GM18499 (cell line): ENCODE measurements around the gene RPS3.
"Not testable (repeated sequence)": the region's sequence is repeated elsewhere in the genome, so short reads cannot be mapped to it uniquely, and the experiment has no call there.

Experiments used
- ATAC-seq: cut with Tn5 transposase; IDR thresholded peaks from one replicate; pipeline ENCODE4 v1.9.1; 2021; ENCODE audit warnings: moderate number of reproducible peaks; ENCODE audit not compliant: insufficient read depth, unreplicated experiment

Gene RPS3

DNA sequence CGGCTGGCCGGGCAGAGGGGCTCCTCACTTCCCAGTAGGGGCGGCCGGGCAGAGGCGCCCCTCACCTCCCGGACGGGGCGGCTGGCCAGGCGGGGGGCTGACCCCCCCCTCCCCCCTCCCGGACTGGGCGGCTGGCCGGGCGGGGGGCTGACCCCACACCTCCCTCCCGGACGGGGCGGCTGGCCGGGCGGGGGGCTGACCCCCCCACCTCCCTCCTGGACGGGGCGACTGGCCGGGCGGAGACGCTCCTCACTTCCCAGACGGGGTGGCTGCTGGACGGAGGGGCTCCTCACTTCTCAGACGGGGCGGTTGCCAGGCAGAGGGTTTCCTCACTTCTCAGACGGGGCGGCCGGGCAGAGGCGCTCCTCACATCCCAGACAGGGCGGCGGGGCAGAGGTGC lies 10.7 kb downstream of the RPS3 start:
- ATAC-seq = not testable (repeated sequence)

DNA sequence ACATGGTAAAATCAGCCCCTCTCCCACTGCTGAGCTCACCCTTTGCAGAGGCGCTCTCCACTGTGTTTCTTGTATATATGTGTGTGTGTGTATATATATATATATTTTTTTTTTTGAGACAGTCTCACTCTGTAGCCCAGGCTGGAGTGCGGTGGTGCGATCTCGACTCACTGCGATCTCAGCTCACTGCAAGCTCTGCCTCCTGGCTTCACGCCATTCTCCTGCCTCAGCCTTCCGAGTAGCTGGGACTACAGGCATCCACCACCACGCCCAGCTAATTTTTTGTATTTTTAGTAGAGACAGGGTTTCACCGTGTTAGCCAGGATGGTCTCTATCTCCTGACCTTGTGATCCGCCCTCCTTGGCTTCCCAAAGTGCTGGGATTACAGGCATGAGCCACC lies 13.8 kb downstream of the RPS3 start:
- not testable (repeated sequence) for ATAC-seq

DNA sequence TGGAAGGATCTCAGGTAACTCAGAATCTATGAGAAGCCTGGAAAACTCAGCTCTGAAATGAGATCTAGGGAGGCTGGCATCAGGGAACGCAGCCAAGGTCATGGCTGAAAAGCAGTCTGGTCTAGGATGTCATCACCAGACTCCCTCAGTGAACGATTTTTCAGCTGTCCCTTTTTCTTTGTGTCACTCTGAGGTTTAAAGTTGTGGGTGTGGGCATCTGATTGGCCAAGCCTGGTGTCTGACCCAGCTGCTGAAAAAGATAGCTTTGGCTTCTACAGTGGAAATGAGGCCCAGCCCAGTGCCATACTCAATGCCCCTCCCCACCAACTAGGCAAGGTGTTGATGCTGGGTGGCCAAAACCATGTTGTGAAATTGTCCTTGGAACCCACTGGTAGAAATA lies 14.5 kb downstream of the RPS3 start:
- no peak for ATAC-seq

DNA sequence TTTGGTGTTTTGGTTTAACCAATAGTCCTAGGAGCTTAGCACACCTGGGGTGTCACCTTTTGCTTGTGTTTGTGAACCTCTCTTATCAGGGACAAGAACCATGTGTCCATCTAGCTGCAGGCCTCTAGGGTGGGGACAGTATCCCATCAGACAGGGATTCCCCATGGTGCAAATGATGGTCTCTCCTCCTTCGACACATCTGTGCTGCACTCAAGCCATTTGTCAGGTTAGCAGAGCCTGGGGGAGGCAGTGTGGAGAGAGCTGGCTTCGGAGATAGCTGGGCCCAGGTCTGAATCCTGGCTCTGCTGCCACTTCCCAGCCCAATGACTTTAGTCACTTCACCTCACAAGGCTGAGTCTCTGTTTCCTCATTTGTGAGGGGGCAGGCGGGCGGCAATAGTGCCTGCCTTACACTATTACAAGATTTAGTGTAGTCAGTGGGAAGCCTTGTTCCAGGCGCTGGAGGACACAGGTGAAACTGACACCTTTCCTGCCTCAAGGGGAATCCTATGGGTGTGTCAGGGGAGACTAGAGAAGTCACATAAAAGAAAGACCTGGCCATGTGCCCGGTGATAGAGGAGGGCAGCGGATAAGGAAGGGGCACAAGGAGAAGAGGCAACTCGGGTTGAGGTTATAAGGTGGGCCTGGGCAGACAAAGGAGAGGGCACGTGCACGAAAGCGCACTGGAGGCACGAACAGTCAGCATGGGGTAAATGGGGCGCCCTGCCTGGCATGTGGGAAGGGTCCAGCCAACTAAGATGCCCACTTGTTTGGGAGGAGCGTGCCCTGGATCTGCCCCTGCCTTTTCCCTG lies 21.1 kb downstream of the RPS3 start:
- no peak for ATAC-seq

DNA sequence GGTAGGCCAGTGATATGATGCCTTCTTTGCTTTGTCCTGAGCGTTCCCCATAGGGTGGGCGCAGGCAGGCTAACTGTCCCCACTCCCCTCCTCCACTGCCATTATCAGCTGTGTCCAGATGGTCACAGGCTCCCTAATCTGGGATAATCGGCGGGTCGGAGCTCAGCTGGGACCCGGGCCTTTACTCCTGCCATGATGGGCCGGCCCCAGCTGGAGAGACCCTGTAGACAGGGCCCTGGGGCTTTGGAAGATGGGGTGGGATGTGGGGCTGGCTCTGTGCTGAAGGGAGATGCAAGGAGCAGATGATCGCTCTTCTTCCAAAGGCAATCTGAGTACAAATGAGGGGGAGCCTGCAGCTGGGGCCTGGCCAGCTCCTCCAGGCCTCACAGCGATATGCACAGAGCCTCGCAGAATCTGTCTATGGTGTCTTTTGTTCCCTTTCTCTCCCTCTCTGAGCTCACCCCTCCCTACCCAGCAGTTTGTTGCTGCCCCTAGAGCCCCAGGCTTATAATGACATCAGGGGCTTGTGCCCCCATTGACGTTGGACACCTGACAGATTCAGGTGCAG lies 21.8 kb downstream of the RPS3 start:
- no peak for ATAC-seq

DNA sequence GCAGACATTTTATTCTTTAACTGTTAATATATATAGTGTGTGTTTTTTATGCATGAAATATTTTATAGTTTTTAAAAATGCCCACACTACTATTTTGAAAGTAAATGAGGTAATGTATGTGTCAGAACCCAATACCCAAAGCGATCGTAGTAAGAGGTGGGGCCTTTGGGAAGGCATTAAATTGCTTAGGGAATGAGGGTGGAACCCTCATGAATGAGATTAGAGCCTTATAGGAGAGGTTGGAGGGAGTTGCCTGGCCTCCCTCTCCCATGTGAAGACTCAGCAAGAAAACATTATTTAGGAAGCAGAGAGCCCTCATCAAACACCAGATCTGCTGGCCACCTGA lies 22.6 kb downstream of the RPS3 start:
- ATAC-seq = no peak

DNA sequence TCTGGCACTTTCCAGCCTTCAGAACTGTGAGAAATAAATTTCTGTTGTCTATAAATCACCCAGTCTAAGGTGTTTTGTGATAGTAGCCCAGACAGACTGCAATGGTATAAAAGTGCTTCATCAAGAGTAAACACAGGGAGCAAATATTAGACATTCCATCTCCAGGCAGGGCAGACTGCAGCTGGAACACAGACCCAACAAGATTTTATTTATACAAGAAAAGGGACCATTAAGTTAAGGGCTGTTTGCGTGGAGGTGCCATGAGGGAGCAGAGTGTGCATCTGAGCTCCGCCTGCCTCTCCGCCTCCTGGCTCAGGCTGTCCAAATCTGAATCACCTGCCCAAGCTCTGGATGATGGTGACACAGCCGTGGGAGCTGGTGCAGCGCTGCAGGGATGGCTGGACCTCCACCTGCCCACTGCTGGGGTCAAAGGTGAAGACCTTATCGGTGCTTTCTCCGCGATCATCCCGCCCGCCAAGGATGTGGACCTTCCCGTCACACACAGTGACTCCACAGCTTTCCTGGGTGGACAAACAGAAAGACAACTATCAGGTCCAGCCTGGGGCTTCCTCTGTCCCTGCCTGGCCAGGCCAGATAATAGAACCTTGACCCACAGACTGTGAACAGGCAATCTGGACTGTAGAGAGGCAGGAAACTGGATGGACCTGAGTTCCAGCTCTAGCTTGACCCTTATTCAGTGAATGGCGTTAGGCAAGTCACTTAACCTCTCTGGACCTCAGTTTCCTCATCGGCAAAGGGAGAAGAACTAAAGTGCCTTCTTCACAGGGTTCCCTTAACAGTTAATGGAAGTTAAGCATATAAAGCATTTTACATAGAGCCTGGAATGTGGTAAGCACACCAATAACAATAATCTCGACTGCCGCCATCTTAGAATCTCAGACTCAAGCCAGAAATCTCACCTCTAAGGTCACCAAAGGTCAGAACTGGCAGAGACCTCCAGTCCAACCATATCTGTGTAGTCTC lies 23.2 kb downstream of the RPS3 start:
- no peak for ATAC-seq

DNA sequence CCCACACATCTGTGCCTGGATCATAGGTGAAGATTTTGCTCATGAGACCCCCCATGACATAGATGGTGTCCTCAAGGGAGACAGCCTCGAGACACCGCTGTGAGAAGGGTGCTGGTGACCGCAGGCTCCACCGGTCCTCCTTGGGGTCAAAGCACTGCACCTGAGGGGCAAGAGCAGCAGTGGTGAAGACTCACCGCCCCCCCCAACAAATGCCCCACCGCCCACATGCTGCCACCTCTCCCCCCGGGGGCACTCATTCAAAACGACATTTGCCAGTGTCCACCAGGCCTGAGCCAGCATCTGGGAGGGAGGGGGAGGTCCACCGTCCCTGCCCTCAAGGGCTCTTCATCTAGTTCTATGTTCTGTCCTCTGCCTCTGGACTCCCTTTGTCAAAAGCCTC lies 24.4 kb downstream of the RPS3 start:
- ATAC-seq = no peak

DNA sequence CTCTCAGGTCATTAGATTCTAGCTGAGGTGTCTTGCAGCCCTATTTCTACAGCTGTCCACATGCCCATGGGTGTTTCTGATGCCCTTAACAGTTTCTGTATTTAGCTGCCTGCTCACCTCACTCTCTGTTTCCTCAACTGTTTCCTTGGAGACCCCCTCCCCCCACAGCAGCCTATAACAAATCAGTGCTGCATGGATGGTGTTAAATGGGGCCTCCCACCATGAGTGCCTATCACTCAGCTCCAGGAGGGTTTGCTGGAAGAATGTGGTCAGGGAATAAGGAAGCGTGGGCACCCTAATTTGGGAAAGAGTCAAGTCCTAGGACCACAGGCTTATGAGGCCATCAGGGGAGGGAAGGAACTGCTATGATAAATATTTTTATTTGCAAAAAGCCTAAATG lies 25.1 kb downstream of the RPS3 start:
- ATAC-seq = no peak

DNA sequence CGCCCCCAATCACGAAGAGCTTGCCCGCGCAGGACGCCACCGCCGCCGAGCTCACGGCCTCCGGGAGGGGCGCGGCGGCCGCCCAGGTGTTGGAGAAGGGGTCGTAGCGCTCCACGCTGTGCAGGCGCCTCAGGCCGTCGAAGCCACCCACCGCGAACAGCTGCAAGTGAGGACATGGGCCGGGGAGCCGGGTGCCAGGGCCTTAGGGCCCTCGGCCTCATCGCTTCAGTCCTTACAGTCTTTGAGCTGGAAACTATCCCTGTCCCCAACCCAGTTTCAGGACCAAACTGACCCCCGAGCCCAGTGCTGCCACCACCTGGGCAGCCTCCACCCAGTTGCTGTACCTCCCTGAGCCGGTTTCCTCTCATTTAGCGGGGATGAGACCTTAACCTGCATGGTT lies 26.1 kb downstream of the RPS3 start:
- no peak for ATAC-seq

DNA sequence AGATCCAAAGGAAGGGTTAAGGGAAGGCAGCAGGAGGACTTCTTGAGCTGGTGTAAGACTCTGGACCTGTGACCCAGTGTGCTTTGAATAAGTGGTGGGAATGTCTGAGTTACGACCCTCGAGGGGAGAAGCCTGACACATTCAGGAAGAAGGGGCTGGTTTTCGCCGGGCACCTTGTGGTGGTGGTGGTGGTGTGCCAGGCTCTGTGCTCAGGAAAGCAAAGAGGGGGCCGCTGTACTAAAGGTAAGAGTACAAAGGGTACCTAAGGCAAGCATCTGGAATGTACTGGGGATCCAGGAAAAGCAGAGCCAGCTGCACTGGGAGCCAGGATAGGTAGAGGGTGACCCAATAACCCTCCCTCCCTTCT lies 27.4 kb downstream of the RPS3 start:
- ATAC-seq = no peak

DNA sequence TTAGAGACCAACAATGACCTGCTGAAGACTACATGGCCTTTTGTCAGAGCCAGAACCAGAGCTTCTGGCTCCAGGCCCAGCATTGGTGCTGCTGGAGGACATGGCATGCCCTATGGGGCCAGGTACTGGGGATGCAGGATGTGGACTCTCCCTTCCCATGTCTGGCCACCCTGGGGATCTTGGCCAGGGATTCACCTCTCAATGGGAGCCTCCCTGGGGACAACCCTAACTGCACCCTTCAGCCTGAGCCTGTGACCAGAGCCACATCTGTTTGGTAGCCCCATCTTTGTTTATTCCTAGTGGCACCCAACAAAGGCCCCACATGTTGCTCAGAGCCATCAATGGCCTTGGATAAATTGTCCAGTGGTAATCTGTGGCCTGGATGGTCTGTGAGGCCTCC lies 27.9 kb downstream of the RPS3 start:
- ATAC-seq = no peak

DNA sequence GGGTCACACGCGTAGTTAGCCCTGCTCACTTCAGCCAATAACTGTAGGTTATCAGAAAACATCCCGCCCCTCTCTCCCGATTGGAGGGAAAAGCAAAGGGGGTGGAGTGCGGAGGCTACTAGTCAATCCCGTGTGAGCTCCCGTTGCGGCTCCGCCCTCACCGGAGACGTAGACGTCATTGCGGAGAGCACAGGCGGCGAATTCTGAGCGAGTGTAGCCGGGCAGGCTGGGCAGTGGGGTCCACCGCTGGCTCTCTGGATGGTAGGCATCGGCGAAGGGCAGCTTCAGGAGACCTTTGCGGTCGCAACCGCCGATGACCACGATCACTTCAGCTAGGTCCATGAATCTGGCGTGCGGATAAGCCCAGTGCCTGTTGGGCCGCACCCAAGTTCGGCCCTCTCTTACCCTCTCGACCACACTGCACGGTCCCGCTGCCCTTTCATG lies 29.0 kb downstream of the RPS3 start:
- no peak for ATAC-seq

DNA sequence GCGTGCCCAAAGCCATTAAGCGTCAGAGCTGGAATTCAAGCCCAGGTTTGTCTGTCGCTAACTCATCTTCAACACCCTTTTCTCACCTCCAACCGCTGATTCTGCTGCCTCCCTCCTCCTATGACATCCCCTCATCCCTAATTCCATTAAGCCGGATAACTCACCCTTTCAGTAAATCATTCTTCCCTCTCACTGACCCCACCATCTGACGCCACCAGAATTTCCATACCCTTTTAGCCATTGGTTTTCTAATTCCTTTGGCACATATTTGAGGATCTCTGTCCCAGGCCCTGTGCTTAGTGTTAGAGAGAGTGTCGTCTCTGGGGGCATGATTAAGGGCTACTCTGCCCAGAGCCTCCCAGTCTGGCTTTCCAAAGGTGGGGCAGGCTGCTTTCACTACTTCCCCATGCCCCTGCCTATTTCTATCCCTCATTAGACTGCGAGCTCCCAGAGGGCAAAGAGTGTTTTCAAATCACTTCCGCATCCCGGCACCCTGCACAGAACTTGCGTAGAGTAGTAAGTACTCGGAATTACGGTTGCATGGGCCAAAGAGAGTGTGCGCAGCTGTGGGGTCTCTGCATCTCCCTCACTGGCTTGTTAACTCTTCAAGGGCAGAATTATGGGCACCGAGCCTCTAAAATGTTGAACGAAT lies 29.8 kb downstream of the RPS3 start:
- no peak for ATAC-seq

DNA sequence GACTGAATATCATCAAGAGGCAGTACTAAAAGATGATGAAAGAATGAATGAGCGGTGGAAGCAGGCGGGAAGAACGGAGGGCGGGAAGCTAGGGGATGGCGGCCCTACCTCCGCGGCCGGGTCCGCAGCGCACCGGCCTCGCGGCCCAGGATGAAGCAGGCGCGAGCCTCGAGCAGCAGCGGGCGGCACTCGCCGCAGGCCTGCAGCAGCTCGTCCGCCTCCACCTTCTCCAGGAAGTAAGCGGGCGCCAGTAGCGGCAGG lies 30.3 kb downstream of the RPS3 start:
- ATAC-seq = no peak

DNA sequence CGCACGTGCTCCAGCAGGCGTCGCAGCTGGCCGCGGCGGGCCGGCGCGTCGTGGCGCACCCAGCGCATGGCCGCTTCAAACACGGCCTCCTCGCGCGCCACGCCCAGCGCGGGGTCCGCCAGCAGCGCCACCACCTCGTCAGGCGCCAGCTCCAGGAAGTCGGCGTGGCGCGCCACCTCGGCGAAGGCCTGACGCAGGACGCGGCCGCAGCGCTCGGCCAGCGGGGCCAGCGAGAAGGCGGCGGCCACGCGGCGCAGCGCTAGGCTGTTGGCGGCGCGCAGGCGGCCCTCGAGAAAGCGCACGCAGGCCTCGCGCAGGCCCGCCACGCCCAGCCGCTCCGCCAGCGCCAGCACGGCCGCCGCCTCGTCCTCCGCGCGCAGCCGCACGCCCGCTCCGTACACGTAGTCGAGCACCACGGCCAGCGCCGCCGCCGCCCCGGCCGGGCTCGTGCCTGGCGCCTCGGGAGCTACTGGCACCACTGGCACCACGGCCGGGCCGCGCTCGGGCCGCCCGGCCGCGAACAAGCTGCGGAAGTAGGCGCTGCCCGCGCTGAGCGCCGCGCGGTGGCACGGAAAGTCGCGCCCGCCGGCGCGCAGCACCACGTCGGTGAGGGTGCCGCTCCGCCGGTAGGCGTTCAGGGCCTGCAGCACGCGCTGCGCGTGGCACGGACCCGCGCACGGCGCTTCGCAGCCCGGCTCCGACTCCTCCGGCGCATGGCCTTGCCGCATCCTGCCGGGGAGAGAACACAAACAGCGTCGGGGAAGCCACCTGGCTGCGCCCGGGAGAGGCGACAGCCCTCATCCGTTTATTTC lies 30.8 kb downstream of the RPS3 start:
- no peak for ATAC-seq

DNA sequence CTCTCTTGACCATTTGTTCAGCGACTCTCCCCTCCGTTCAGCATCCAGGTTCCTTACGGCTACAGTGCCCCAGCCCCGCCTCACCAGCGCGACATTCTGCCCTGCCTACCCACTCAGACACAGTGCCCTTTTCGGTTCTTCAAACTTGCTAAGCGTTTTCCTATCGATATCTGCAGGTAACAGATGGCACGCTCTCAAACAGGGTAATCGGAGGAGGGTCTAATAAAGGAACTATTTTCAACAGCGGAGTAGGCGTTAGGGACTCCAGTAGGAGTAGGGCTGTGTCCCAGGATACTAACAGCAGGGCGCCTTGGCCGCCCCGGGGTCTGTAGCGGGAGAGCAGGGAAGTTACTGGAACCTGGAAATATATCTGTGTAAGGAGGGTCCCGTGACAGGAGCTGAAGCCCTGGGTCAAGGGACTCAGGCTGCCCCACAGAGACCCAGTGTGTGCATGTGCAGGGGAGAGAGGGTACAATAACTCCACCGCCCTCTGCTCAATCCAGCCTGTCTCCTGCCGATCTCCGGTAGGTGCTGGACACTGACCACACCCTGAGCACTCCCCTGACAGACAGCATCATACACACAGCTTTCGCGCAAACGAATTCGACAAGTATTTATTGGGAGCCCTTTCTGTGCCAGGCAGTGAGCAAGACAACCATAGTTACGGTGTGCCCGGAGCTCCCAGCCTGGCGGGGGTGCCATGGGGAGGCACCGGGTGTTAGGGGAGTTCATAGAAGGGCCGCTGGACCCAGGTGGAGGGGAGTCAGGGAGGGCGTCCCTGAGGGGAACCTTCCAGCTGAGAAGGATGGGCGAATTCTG lies 31.6 kb downstream of the RPS3 start:
- ATAC-seq = no peak

DNA sequence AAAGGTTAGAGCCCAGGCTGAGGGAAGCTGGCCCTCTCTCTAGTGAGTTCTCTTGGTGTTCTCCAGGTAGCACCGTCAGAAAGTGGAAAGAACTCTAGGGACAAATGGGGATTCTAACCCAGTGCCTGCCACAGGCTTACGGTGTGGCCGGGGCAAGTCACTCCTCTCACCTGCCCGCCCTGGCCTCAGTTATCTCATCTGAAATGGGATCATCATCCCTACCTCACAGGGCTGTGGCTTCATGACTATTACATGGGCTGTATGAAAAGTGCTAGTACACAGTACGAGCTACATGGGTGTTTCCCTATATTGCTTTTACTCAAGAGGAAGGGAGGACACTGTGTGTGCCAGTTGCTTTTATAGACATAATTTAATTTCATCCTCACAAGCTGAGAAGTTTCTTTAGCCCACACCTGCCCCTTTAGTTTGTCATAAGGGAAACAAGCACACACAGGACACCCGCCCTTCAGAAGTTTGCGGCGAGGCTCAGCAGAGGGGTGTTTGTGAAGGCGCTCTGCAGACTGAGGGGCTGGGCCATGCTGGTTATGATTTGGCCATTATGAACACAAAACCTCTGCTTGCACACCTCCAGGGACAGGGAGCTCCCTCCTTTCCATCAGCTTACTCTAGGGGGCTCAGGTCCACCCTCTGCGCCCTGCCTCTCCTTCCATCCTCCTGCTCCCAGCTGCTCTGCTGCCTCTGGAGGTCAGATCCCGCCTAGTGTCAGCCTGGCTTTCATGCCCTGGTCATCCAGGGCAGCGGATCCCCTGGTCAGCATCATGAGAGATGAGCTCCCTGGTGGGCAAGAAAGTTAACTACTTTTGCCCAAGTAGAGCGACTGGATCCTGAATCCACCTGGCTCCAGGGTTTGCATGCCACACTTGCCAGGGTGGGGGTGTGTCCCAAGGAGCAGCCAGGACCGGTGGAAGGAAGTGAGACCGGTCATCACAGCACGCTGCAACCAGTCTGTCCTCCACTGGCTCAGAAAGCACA lies 32.5 kb downstream of the RPS3 start:
- ATAC-seq = no peak
